ELF-1 (cell line): ENCODE measurements around the gene POLR3H.

ENCODE experiments used
- DNase-seq: peaks from one replicate; pipeline ENCODE4 v3.0.0-alpha.2; 2016; ENCODE audit warnings: low read depth, low spot score

Gene POLR3H

DNA sequence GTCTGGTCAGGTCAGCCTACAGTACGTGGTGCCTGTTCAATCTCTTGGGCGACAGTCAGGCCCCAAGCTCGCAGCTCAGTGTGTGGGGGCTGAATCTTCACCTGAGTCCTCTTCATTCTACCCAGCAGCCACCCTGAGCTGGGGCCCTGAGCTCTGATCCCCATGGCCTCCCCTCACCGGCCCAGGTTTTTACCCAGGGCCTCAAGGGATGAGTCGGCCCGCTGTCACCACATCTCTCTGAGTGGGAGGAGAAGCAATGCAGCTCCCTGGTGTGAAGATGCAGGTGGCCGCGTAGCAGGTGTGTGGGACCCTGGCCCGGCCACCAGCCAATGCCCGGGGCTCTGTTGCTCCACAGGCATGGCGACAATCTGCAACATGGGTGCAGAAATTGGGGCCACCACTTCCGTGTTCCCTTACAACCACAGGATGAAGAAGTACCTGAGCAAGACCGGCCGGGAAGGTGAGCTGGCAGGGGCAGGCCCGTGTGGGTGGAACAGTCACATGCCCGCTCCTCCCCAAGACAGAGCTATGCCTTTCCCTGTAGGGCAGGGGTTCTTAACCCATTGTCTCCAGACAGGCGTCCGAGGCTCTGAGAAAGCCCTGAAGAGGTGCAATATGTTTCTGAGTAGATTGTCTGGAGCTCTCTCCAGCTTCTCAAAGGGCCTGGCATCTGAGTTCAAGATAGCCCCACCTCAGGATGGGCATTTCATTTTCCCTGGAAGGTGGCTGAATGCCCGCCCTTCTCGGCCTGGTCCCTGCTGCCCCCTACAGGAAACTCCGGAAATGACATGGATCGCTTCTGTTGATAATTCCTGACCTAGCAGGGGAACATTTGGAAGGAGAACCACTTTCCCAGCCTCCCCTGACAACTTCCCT lies 26.9 kb downstream of the POLR3H start:
- peak; percentile 82 for DNase-seq

- no peak for DNase-seq
These were observed 27.8 kb downstream of the POLR3H start for GRCh38 chr22:41516462-41516861.

GRCh38 chr22:41513391-41513790 lies 30.9 kb downstream of the POLR3H start:
- DNase-seq, result no peak

DNA sequence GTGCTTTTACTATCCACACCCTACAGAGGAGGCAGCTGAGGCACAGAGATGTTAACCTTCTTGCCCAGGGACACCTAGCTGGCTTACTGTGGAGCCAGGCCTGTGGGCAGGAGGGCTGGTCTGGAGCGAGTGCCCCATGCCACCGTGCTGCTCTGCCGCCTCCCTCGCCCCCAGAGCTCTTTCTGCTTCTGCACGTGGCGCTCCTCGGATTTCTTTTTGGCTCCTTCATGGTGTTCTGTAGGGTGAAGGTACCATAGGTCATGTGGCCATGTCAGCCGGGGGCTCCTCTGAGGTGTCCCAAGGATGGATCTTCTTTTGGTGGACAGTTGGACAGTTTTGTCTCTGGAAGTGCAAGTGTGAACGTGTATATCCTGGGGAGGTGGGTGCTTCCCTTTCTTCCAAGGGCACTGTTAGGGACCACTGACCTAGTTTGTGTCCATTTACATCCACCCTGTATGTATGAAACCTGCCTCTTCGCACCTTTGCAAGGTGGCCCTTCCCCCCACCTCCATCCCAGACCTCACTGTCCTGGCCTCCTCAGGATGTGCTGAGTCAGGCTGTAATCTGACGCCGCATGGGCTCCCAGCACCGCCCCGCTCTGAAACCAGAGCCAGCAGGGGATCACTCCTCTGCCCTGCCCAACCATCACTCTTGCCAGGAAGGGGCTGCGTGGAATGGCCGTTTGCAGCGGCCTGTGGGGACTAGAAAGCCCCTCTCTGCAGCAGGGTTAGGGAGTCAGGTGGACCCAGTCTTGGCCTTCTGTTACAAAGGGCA lies 31.7 kb downstream of the POLR3H start:
- peak; percentile 94 for DNase-seq

- no peak for DNase-seq
These were observed 32.7 kb downstream of the POLR3H start for GRCh38 chr22:41511521-41511968.

GRCh38 chr22:41508770-41509170 lies 35.5 kb downstream of the POLR3H start:
- no peak for DNase-seq

- DNase-seq, result no peak
These were observed 36.8 kb downstream of the POLR3H start for GRCh38 chr22:41507330-41508063.

DNA sequence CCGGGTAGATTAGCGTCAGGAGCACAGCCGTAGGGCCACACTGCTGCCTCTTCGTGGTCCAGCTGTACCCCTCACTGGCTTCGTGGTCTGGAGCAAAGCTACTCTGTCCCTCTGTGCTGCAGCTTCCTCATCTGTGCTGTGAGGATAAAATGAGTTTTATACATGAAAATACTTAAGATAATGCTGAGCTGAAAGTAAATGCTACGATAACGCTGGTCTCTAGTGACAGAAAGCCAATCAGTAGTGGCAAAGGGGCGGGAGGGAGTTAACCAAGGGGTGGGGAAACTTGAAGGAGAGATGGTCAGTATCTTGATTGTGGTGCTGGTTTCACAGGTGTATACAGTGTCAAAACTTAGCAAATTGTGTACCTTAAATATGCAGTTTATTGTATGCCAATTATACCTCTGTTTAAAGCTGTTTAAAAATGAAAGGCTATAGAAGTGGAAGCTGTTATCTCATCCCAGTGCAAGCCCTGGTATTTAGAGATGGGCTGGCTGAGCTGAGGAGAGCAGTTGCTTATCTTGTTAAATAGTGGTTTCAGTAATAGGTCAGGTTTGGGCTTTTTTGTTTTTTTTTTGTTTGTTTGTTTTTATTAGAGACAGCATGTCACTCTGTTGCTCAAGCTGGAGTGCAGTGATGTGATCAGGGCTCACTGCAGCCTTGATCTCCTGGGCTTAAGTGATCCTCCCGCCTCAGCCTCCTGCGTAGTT lies 38.6 kb downstream of the POLR3H start:
- DNase-seq, result no peak

- DNase-seq, result no peak
These were observed 39.5 kb downstream of the POLR3H start for GRCh38 chr22:41504816-41505215.

GRCh38 chr22:41504397-41504796 lies 39.9 kb downstream of the POLR3H start:
- no peak for DNase-seq

DNA sequence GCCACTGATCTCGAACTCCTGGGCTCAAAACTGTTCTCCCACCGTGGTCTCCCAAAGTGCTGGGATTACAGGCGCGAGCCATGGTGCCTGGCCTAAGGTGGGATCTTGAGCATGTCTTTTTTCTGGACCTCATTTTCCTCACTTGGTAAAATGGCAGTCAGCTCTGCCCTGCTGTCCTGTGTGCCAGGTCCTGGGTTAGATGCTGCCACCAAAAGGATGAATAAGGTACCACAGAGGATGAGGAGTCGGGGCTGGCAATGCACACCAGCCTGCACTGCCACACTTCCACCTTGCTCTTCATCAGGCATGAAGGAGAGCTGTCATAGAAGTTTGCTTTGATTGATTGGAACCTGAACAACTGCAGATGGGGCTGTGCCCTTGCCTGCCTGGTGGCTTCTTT lies 43.1 kb downstream of the POLR3H start:
- no peak for DNase-seq

GRCh38 chr22:41500303-41500702 lies 44.0 kb downstream of the POLR3H start:
- DNase-seq, result no peak

- no peak for DNase-seq
These were observed 44.5 kb downstream of the POLR3H start for GRCh38 chr22:41499624-41500280.

GRCh38 chr22:41498303-41498835 lies 45.9 kb downstream of the POLR3H start:
- no peak for DNase-seq

DNA sequence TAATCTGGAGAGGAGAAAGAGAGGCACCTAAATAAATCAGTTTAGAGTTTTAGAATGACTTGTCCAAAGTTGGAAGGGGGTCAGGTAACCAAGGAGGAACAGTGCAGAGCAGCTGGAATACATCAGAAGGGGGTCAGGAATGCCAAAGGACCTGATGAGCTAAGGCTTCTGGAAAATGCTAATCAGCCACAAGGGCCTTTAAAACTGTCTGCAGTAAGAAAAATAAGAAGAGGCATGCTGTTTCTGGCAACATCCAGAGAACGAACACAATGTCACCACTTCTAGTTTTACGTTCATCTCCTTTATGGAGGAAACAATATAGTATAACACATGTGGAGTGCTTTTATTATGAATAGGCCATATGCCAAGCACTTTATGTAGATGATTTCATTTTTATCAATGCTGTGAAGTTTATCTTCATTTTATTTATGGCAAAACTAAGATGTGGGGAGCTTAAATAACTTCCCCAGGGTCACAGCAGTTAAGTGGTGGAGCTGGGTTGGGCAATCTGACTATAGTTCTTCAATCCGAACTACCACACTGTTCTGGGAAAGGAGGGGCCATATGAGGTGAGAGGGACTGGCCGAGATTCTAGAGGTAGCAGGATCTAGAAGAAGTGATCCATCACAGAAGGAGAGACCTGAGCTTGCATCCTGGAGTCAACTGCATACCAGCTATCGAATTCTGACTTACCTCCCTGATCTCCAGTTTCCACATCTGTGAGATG lies 52.7 kb downstream of the POLR3H start:
- DNase-seq, result no peak

DNA sequence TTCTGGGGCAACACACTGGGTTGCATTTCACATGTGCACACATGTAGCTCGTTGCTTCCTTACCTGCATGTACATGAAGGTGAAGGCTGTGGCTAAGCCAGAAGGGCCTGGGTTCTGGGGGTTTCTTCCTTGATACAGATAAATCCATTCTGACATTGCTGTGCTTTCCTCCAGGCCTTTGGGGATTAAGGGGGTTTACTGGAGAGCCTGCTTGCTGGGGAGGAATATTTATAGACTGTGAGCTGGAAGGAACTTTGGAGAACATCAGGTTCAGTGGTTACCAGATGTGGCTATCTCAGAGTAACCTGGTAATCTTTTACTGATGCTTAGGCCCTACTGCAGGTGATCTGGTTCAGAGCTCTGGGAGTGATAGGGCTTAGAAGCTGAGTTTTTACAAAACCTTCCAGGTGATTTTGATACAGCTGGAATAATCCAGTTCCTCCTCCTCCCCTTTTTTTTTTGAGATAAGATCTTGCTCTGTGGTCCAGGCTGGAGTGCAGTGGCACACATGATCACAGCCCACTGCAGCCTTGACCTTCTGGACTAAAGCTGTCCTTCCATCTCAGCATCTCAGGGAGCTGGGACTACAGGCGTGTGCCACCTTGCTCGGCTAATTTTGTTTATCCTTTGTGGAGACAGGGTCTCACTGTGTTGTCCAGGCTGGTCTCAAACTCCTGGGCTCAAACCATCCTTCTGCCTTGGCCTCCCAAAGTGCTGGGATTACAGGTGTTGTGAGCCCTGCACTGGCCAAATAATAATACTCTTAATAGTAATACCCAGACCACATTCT lies 55.5 kb downstream of the POLR3H start:
- no peak for DNase-seq

DNA sequence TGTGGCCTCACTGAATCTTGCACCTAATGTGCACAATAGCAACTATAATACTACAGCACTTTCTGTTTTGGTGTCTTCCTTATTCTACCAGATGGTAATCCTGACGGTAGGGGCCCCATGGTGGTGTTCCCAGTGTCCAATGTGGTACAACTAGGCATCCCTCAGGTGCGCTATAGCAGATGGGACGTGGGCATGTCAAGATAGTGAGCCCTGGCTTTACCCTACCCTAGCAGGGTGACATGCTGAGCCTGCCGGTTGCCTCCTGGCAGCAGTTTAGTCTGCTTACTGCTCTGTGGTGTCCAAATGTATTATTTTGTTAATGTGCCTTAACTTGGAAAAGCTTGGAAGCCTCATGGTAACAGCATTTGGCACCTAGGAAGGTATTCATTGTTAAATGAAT lies 56.2 kb downstream of the POLR3H start:
- no peak for DNase-seq

DNA sequence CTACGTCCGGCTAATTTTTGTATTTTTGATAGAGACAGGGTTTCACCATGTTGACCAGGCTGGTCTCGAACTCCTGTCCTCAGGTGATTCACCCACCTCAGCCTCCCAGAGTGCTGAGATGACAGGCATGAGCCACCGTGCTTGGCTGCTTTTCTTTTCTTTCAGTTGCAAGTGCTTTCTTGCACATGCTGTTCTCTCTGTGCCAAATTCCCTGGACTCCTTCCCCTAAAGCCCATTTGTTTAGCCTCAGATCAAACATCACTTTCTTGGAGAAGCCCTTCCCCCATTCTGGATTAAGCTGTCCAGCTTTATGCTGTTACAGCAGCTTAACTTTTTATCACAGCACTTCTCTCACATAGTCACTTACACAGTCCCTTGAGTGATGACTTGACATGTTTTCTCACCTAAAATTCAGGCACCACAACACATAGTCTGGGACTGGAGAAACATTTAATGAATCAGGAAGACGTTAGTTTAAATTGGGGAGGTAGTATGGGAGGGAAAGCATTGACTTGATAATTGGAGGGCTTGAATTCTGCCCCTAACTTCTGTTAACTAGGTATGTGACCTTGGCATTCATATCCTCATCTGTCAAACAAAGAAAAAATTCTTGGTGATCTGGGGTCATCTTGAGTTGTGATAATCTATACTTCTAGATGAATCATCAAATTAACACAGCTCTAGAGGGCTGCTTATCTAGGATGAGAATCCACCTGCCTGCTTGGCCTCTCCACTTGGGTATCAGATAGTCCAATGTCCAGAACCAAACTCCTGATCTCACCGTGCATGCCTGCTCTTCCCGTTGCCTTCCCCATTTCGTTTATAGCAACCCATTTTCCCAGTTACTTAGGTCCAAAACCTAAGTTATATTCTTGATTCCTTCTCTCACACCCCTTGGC lies 57.0 kb downstream of the POLR3H start:
- DNase-seq, result no peak
